Measurements from ENCODE around the gene HDAC4.

- TF ChIP-seq, protein P1, sequence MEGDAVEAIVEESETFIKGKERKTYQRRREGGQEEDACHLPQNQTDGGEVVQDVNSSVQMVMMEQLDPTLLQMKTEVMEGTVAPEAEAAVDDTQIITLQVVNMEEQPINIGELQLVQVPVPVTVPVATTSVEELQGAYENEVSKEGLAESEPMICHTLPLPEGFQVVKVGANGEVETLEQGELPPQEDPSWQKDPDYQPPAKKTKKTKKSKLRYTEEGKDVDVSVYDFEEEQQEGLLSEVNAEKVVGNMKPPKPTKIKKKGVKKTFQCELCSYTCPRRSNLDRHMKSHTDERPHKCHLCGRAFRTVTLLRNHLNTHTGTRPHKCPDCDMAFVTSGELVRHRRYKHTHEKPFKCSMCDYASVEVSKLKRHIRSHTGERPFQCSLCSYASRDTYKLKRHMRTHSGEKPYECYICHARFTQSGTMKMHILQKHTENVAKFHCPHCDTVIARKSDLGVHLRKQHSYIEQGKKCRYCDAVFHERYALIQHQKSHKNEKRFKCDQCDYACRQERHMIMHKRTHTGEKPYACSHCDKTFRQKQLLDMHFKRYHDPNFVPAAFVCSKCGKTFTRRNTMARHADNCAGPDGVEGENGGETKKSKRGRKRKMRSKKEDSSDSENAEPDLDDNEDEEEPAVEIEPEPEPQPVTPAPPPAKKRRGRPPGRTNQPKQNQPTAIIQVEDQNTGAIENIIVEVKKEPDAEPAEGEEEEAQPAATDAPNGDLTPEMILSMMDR (IDR thresholded peaks at IDR 0.05; ENCODE audit: poor library complexity): no peak
- TF ChIP-seq EZH2 (IDR thresholded peaks at IDR 0.05; ENCODE audit: borderline replicate concordance): no peak
- TF ChIP-seq EZH2phosphoT487 (IDR thresholded peaks at IDR 0.05; ENCODE audit: low read depth, severe bottlenecking, unreplicated experiment): no peak
Measured at GRCh38 chr2:239067196-239067865, 333.5 kb downstream of the HDAC4 start.
